Measurements from ENCODE around the gene PDS5B.
"Not testable (repeated sequence)": the region's sequence is repeated elsewhere in the genome, so short reads cannot be mapped to it uniquely, and the experiment has no call there.

DNA sequence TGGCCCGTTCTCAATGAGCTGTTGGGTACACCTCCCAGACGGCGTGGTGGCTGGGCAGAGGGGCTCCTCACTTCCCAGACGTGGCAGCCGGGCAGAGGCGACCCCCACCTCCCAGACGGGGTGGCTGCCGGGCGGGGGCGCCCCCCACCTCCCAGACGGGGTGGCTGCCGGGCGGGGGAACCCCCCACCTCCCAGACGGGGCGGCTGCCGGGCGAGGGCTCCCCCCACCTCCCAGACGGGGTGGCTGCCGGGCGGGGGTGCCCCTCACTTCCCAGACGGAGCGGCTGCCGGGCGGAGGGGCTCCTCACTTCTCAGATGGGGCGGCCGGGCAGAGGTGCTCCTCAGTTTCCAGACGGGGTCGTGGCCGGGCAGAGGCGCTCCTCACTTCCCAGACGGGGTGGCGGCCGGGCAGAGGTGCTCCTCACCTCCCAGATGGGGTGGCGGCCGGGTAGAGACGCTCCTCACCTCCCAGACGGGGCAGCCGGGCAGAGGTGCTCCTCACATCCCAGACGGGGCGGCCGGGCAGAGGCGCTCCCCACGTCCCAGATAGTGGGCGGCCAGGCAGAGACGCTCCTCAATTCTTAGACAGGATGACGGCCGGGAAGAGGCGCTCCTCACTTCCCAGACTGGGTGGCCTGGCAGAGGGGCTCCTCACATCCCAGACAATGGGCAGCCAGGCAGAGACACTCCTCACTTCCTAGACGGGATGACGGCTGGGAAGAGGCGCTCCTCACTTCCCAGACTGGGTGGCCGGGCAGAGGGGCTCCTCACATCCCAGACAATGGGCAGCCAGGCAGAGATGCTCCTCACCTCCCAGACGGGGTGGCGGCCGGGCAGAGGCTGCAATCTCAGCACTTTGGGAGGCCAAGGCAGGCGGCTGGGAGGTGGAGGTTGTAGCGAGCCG, 135.1 kb downstream of the PDS5B start:
- TF ChIP-seq, protein P1, sequence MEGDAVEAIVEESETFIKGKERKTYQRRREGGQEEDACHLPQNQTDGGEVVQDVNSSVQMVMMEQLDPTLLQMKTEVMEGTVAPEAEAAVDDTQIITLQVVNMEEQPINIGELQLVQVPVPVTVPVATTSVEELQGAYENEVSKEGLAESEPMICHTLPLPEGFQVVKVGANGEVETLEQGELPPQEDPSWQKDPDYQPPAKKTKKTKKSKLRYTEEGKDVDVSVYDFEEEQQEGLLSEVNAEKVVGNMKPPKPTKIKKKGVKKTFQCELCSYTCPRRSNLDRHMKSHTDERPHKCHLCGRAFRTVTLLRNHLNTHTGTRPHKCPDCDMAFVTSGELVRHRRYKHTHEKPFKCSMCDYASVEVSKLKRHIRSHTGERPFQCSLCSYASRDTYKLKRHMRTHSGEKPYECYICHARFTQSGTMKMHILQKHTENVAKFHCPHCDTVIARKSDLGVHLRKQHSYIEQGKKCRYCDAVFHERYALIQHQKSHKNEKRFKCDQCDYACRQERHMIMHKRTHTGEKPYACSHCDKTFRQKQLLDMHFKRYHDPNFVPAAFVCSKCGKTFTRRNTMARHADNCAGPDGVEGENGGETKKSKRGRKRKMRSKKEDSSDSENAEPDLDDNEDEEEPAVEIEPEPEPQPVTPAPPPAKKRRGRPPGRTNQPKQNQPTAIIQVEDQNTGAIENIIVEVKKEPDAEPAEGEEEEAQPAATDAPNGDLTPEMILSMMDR (IDR thresholded peaks at IDR 0.05 in 4 of 5, conservative IDR thresholded peaks at IDR 0.05 in 1 of 5), result not testable (repeated sequence)
- not testable (repeated sequence) for TF ChIP-seq POLR2A (IDR thresholded peaks at IDR 0.05)

Data from gastrocnemius medialis (tissue), 4 donors.